Measurements from ENCODE around the gene SH2D6.
"Not testable (repeated sequence)": the region's sequence is repeated elsewhere in the genome, so short reads cannot be mapped to it uniquely, and the experiment has no call there.

Gene SH2D6

GRCh38 chr2:85422072-85422457 lies 3.6 kb downstream of the SH2D6 start:
- DNase-seq (ENCODE audit: low read depth) = no peak

GRCh38 chr2:85423525-85423924 lies 5.0 kb downstream of the SH2D6 start:
- no peak for DNase-seq (ENCODE audit: low read depth)

GRCh38 chr2:85425588-85425987 lies 7.1 kb downstream of the SH2D6 start:
- DNase-seq (ENCODE audit: low read depth) = no peak

- DNase-seq (ENCODE audit: low read depth) = no peak
Measured at GRCh38 chr2:85427300-85427835, 8.9 kb downstream of the SH2D6 start.

GRCh38 chr2:85428343-85428881 lies 9.9 kb downstream of the SH2D6 start:
- DNase-seq (ENCODE audit: low read depth) = no peak

- no peak for DNase-seq (ENCODE audit: low read depth)
Measured at GRCh38 chr2:85429213-85429923, 10.9 kb downstream of the SH2D6 start.

- no peak for DNase-seq (ENCODE audit: low read depth)
Measured at GRCh38 chr2:85429924-85430289, 11.4 kb downstream of the SH2D6 start.

- no peak for DNase-seq (ENCODE audit: low read depth)
Measured at GRCh38 chr2:85430752-85431569, 12.4 kb downstream of the SH2D6 start.

GRCh38 chr2:85431570-85432205 lies 13.2 kb downstream of the SH2D6 start:
- no peak for DNase-seq (ENCODE audit: low read depth)

GRCh38 chr2:85433511-85434089 lies 15.1 kb downstream of the SH2D6 start:
- no peak for DNase-seq (ENCODE audit: low read depth)

GRCh38 chr2:85434696-85435095 lies 16.2 kb downstream of the SH2D6 start:
- DNase-seq (ENCODE audit: low read depth) = no peak

- DNase-seq (ENCODE audit: low read depth) = no peak
Measured at GRCh38 chr2:85435220-85435958, 16.9 kb downstream of the SH2D6 start.

- no peak for DNase-seq (ENCODE audit: low read depth)
Measured at GRCh38 chr2:85435981-85436835, 17.7 kb downstream of the SH2D6 start.

GRCh38 chr2:85436836-85437487 lies 18.4 kb downstream of the SH2D6 start:
- no peak for DNase-seq (ENCODE audit: low read depth)

- DNase-seq (ENCODE audit: low read depth) = peak; percentile 41
Measured at GRCh38 chr2:85437488-85438200, 19.1 kb downstream of the SH2D6 start.

- DNase-seq (ENCODE audit: low read depth) = no peak
Measured at GRCh38 chr2:85438201-85439024, 19.9 kb downstream of the SH2D6 start.

GRCh38 chr2:85439025-85439472 lies 20.5 kb downstream of the SH2D6 start:
- DNase-seq (ENCODE audit: low read depth) = no peak

- not testable (repeated sequence) for DNase-seq (ENCODE audit: low read depth)
Measured at GRCh38 chr2:85439569-85439968, 21.1 kb downstream of the SH2D6 start.
